ENCODE measurements around the gene NFU1.
"Not testable (repeated sequence)": the region's sequence is repeated elsewhere in the genome, so short reads cannot be mapped to it uniquely, and the experiment has no call there.

Gene NFU1

GRCh38 chr2:69372767-69373166, 64.5 kb downstream of the NFU1 start:
- H3K9ac ChIP-seq (ENCODE audit: low read depth, low read length), result no peak overlapping the region
- no peaks in the 10 kb centered on the region for H3K27me3 ChIP-seq (ENCODE audit: control insufficient read depth, insufficient read depth, low read length)
- no peaks in the 10 kb centered on the region for H3K9me3 ChIP-seq (replicated peaks; ENCODE audit: low read length)
- no peak overlapping the region for H3K4me2 ChIP-seq (ENCODE audit: low read length)
- no peak overlapping the region for H3K4me3 ChIP-seq (ENCODE audit: low read length)
- no peaks in the 10 kb centered on the region for H3K4me1 ChIP-seq (ENCODE audit: control insufficient read depth, insufficient read depth, low read length)
- peaks cover 39% of the 10 kb centered on the region for H3K36me3 ChIP-seq (ENCODE audit: insufficient read depth, low read length)

GRCh38 chr2:69369802-69370201, 67.4 kb downstream of the NFU1 start:
- Histone ChIP-seq H3K36me3 (ENCODE audit: insufficient read depth, low read length) (peaks cover 61% of the 10 kb centered on the region), H3K4me1 (ENCODE audit: control insufficient read depth, insufficient read depth, low read length) (no peaks in the 10 kb centered on the region), H3K4me3 (ENCODE audit: low read length) (no peak overlapping the region), H3K27me3 (ENCODE audit: control insufficient read depth, insufficient read depth, low read length) (no peaks in the 10 kb centered on the region), H3K9ac (ENCODE audit: low read depth, low read length) (no peak overlapping the region), H3K9me3 (replicated peaks; ENCODE audit: low read length) (no peaks in the 10 kb centered on the region), H3K4me2 (ENCODE audit: low read length) (no peak overlapping the region)

- no peak overlapping the region for H3K4me3 ChIP-seq (ENCODE audit: low read length)
- no peak overlapping the region for H3K9ac ChIP-seq (ENCODE audit: low read depth, low read length)
- no peaks in the 10 kb centered on the region for H3K9me3 ChIP-seq (replicated peaks; ENCODE audit: low read length)
- H3K4me1 ChIP-seq (ENCODE audit: control insufficient read depth, insufficient read depth, low read length), result no peaks in the 10 kb centered on the region
- H3K36me3 ChIP-seq (ENCODE audit: insufficient read depth, low read length), result peaks cover 68% of the 10 kb centered on the region
- no peaks in the 10 kb centered on the region for H3K27me3 ChIP-seq (ENCODE audit: control insufficient read depth, insufficient read depth, low read length)
- no peak overlapping the region for H3K4me2 ChIP-seq (ENCODE audit: low read length)
These were observed 68.6 kb downstream of the NFU1 start for GRCh38 chr2:69368588-69368987.

GRCh38 chr2:69359371-69359770, 77.9 kb downstream of the NFU1 start:
- Histone ChIP-seq H3K36me3 (ENCODE audit: insufficient read depth, low read length) (peaks cover 75% of the 10 kb centered on the region), H3K4me2 (ENCODE audit: low read length) (no peak overlapping the region), H3K4me3 (ENCODE audit: low read length) (no peak overlapping the region), H3K9me3 (replicated peaks; ENCODE audit: low read length) (no peaks in the 10 kb centered on the region), H3K27me3 (ENCODE audit: control insufficient read depth, insufficient read depth, low read length) (no peaks in the 10 kb centered on the region), H3K4me1 (ENCODE audit: control insufficient read depth, insufficient read depth, low read length) (no peaks in the 10 kb centered on the region), H3K9ac (ENCODE audit: low read depth, low read length) (no peak overlapping the region)

GRCh38 chr2:69358914-69359313, 78.3 kb downstream of the NFU1 start:
- no peak overlapping the region for H3K4me2 ChIP-seq (ENCODE audit: low read length)
- no peak overlapping the region for H3K9ac ChIP-seq (ENCODE audit: low read depth, low read length)
- no peaks in the 10 kb centered on the region for H3K4me1 ChIP-seq (ENCODE audit: control insufficient read depth, insufficient read depth, low read length)
- H3K27me3 ChIP-seq (ENCODE audit: control insufficient read depth, insufficient read depth, low read length), result no peaks in the 10 kb centered on the region
- no peaks in the 10 kb centered on the region for H3K9me3 ChIP-seq (replicated peaks; ENCODE audit: low read length)
- H3K36me3 ChIP-seq (ENCODE audit: insufficient read depth, low read length), result peaks cover 75% of the 10 kb centered on the region
- H3K4me3 ChIP-seq (ENCODE audit: low read length), result no peak overlapping the region

GRCh38 chr2:69356471-69356870, 80.8 kb downstream of the NFU1 start:
- H3K9me3 ChIP-seq (replicated peaks; ENCODE audit: low read length), result no peaks in the 10 kb centered on the region
- H3K4me2 ChIP-seq (ENCODE audit: low read length), result no peak overlapping the region
- H3K4me1 ChIP-seq (ENCODE audit: control insufficient read depth, insufficient read depth, low read length), result no peaks in the 10 kb centered on the region
- no peak overlapping the region for H3K4me3 ChIP-seq (ENCODE audit: low read length)
- no peak overlapping the region for H3K9ac ChIP-seq (ENCODE audit: low read depth, low read length)
- no peaks in the 10 kb centered on the region for H3K27me3 ChIP-seq (ENCODE audit: control insufficient read depth, insufficient read depth, low read length)
- H3K36me3 ChIP-seq (ENCODE audit: insufficient read depth, low read length), result peaks cover 70% of the 10 kb centered on the region

- H3K9me3 ChIP-seq (replicated peaks; ENCODE audit: low read length); H3K9ac ChIP-seq (ENCODE audit: low read depth, low read length); H3K4me3 ChIP-seq (ENCODE audit: low read length); H3K4me1 ChIP-seq (ENCODE audit: control insufficient read depth, insufficient read depth, low read length); H3K4me2 ChIP-seq (ENCODE audit: low read length); H3K27me3 ChIP-seq (ENCODE audit: control insufficient read depth, insufficient read depth, low read length): not testable (repeated sequence)
- peaks cover 76% of the 10 kb centered on the region for H3K36me3 ChIP-seq (ENCODE audit: insufficient read depth, low read length)
These were observed 82.3 kb downstream of the NFU1 start for GRCh38 chr2:69354976-69355375.

GRCh38 chr2:69353360-69353759, 83.9 kb downstream of the NFU1 start:
- peaks cover 81% of the 10 kb centered on the region for H3K36me3 ChIP-seq (ENCODE audit: insufficient read depth, low read length)

GRCh38 chr2:69348781-69349180, 88.5 kb downstream of the NFU1 start:
- Histone ChIP-seq H3K36me3 (ENCODE audit: insufficient read depth, low read length) (peaks cover 73% of the 10 kb centered on the region), H3K27me3 (ENCODE audit: control insufficient read depth, insufficient read depth, low read length) (no peaks in the 10 kb centered on the region), H3K4me3 (ENCODE audit: low read length) (no peak overlapping the region), H3K9ac (ENCODE audit: low read depth, low read length) (no peak overlapping the region), H3K4me2 (ENCODE audit: low read length) (no peak overlapping the region), H3K9me3 (replicated peaks; ENCODE audit: low read length) (no peaks in the 10 kb centered on the region), H3K4me1 (ENCODE audit: control insufficient read depth, insufficient read depth, low read length) (no peaks in the 10 kb centered on the region)

More at GRCh38 chr2:69353360-69353759, 83.9 kb downstream of the NFU1 start:
- Histone ChIP-seq H3K9ac (ENCODE audit: low read depth, low read length) (no peak overlapping the region), H3K27me3 (ENCODE audit: control insufficient read depth, insufficient read depth, low read length) (no peaks in the 10 kb centered on the region), H3K4me3 (ENCODE audit: low read length) (no peak overlapping the region), H3K4me2 (ENCODE audit: low read length) (no peak overlapping the region), H3K9me3 (replicated peaks; ENCODE audit: low read length) (no peaks in the 10 kb centered on the region), H3K4me1 (ENCODE audit: control insufficient read depth, insufficient read depth, low read length) (no peaks in the 10 kb centered on the region)
